H1 (cell line): Measurements from ENCODE around the gene TNPO3. TPM values are rescaled to one million over a fixed set of nuclear protein-coding genes. Genes with fewer than 3 reads are reported as not detected.
A peak's percentile ranks its signal among the peaks of the same experiment; 100 is the strongest.

Source experiments
- CTCF ChIA-PET: fragments of 300-600 bp; sonication (Branson Sonifier 250); formaldehyde crosslinking; loops from one replicate; lab custom pipeline; 2021; ENCODE audit not compliant: partially characterized antibody; lab: Charles Lee
- POLR2A ChIA-PET: fragments of 300-600 bp; sonication (Branson Sonifier 250); formaldehyde crosslinking; loops from one replicate; lab custom pipeline; 2021; ENCODE audit warnings: inconsistent platforms; ENCODE audit not compliant: partially characterized antibody; lab: Charles Lee
- DNase-seq, 2 experiments: peaks; one replicate each; pipeline versions ENCODE4 v3.0.0 to v3.0.0-alpha.2; 2010 to 2022; ENCODE audit warnings: low spot score in 2 of 2, low read depth in 1 of 2, mixed read lengths in 1 of 2
- FAIRE-seq: peaks from 2 replicates; lab custom pipeline; 2011; peaks lifted over from hg19 to GRCh38; lab: Jason Lieb, UNC
- H2AFZ ChIP-seq: 2 replicates; pipeline ENCODE4 v1.8.1; 2012; ENCODE audit warnings: low read length, inconsistent platforms
- H2AK5ac ChIP-seq: 2 replicates; pipeline ENCODE4 v1.6.1; 2013; ENCODE audit warnings: low read depth, low read length
- H2BK120ac ChIP-seq: replicated peaks from 2 replicates; pipeline ENCODE3; 2013; ENCODE audit warnings: low read depth, low read length, inconsistent platforms
- H2BK12ac ChIP-seq: 2 replicates; pipeline ENCODE4 v1.6.1; 2013; ENCODE audit warnings: low read depth, low read length
- H2BK15ac ChIP-seq: 2 replicates; pipeline ENCODE4 v1.6.1; 2013; ENCODE audit warnings: low read length
- H2BK20ac ChIP-seq: 2 replicates; pipeline ENCODE4 v1.6.1; 2013; ENCODE audit warnings: low read length
- H2BK5ac ChIP-seq: 2 replicates; pipeline ENCODE4 v1.6.1; 2013; ENCODE audit warnings: low read depth, low read length
- H3K14ac ChIP-seq: 2 replicates; pipeline ENCODE4 v1.6.1; 2013; ENCODE audit warnings: inconsistent platforms; ENCODE audit not compliant: insufficient read length
- H3K18ac ChIP-seq: 2 replicates; pipeline ENCODE4 v1.6.1; 2013; ENCODE audit warnings: low read length; ENCODE audit errors: extremely low read depth
- H3K23ac ChIP-seq: 2 replicates; pipeline ENCODE4 v1.6.1; 2013; ENCODE audit warnings: inconsistent platforms; ENCODE audit not compliant: insufficient read length
- H3K23me2 ChIP-seq: 2 replicates; pipeline ENCODE4 v1.6.1; 2013; ENCODE audit warnings: low read depth, low read length
- H3K27ac ChIP-seq: 2 replicates; pipeline ENCODE4 v1.6.1; 2011; ENCODE audit warnings: low read depth, low read length, inconsistent platforms
- H3K27me3 ChIP-seq, 4 experiments: replicated peaks in 1 of 4; 1 replicate in 1 of 4; 2 replicates in 3 of 4; pipeline versions ENCODE4 v1.6.1 to v1.8.1; 2011 to 2013; ENCODE audit warnings: low read length in 3 of 4, mild to moderate bottlenecking in 3 of 4, inconsistent platforms in 2 of 4, mixed read lengths in 2 of 4, moderate library complexity in 1 of 4; ENCODE audit not compliant: control insufficient read depth in 3 of 4, insufficient read depth in 3 of 4; ENCODE audit errors: extremely low read depth in 1 of 4
- H3K36me3 ChIP-seq, 4 experiments: 2 replicates each; pipeline versions ENCODE4 v1.6.1 to v1.8.1; 2011 to 2013; ENCODE audit warnings: mild to moderate bottlenecking in 4 of 4, low read length in 3 of 4, moderate library complexity in 2 of 4, control low read depth in 1 of 4, inconsistent platforms in 1 of 4; ENCODE audit not compliant: insufficient read depth in 4 of 4, control insufficient read depth in 2 of 4
- H3K4ac ChIP-seq: replicated peaks from 2 replicates; pipeline ENCODE3; 2013; ENCODE audit warnings: low read length, low read depth, mixed read lengths, inconsistent platforms; ENCODE audit not compliant: insufficient read length
- H3K4me1 ChIP-seq, 4 experiments: replicated peaks in 1 of 4; 1 replicate in 1 of 4; 2 replicates in 3 of 4; pipeline versions ENCODE4 v1.6.1 to v1.8.1; 2011 to 2013; ENCODE audit warnings: low read length in 3 of 4, inconsistent platforms in 2 of 4, mixed read lengths in 1 of 4; ENCODE audit not compliant: insufficient read depth in 4 of 4, control insufficient read depth in 3 of 4
- H3K4me2 ChIP-seq, 2 experiments: 2 replicates each; pipeline versions ENCODE4 v1.6.1 to v1.8.1; 2011 to 2013; ENCODE audit warnings: low read depth in 2 of 2, low read length in 2 of 2, control low read depth in 1 of 2, inconsistent platforms in 1 of 2, mild to moderate bottlenecking in 1 of 2; ENCODE audit not compliant: insufficient read depth in 1 of 2
- H3K4me3 ChIP-seq, 4 experiments: fragments of 200-600, 300-600 bp in 1 of 4; sonication (generic), shearing (Covaris generic), sonication (Bioruptor Twin) in 1 of 4; 2 replicates each; pipeline versions ENCODE4 v1.5.1 to v1.8.1; 2011 to 2016; ENCODE audit warnings: low read length in 4 of 4, low read depth in 3 of 4, control low read depth in 2 of 4, inconsistent platforms in 2 of 4, mild to moderate bottlenecking in 2 of 4, mixed read lengths in 1 of 4, moderate library complexity in 1 of 4; ENCODE audit not compliant: insufficient read depth in 2 of 4; ENCODE audit errors: extremely low read depth in 1 of 4
- H3K56ac ChIP-seq: replicated peaks from 2 replicates; pipeline ENCODE3; 2013; ENCODE audit warnings: low read depth, mild to moderate bottlenecking, mixed read lengths, low read length, inconsistent platforms; ENCODE audit not compliant: insufficient read length
- H3K79me1 ChIP-seq: 2 replicates; pipeline ENCODE4 v1.6.1; 2013; ENCODE audit warnings: low read depth, low read length, control low read depth
- H3K79me2 ChIP-seq, 2 experiments: 2 replicates each; pipeline versions ENCODE4 v1.6.1 to v1.8.1; 2012 to 2013; ENCODE audit warnings: low read length in 2 of 2, mild to moderate bottlenecking in 2 of 2, inconsistent platforms in 1 of 2; ENCODE audit not compliant: insufficient read depth in 2 of 2, control insufficient read depth in 1 of 2
- H3K9ac ChIP-seq, 4 experiments: replicated peaks in 1 of 4; 1 replicate in 1 of 4; 2 replicates in 3 of 4; pipeline versions ENCODE4 v1.6.1 to v1.8.1; 2011 to 2013; ENCODE audit warnings: low read depth in 3 of 4, low read length in 3 of 4, control low read depth in 2 of 4, mild to moderate bottlenecking in 2 of 4, moderate library complexity in 2 of 4, inconsistent platforms in 1 of 4; ENCODE audit errors: extremely low read depth in 1 of 4
- H3K9me3 ChIP-seq, 2 experiments: 2 replicates each; pipeline versions ENCODE4 v1.6.1 to v1.8.1; 2012 to 2013; ENCODE audit warnings: mild to moderate bottlenecking in 2 of 2, moderate library complexity in 2 of 2, control low read depth in 1 of 2, inconsistent platforms in 1 of 2, low read depth in 1 of 2, low read length in 1 of 2, mixed read lengths in 1 of 2; ENCODE audit not compliant: insufficient read depth in 2 of 2
- H4K20me1 ChIP-seq, 2 experiments: replicated peaks in 1 of 2; 2 replicates each; pipeline versions ENCODE3 to v1.8.1; 2011 to 2013; ENCODE audit warnings: inconsistent platforms in 2 of 2, low read length in 2 of 2, mild to moderate bottlenecking in 1 of 2; ENCODE audit not compliant: insufficient read depth in 2 of 2, control insufficient read depth in 1 of 2
- H4K5ac ChIP-seq: 2 replicates; pipeline ENCODE4 v1.6.1; 2013; ENCODE audit warnings: low read length, low read depth, mixed read lengths, inconsistent platforms; ENCODE audit not compliant: insufficient read length
- H4K8ac ChIP-seq: 2 replicates; pipeline ENCODE4 v1.8.0; 2013; ENCODE audit warnings: mild to moderate bottlenecking, moderate library complexity, low read length, inconsistent platforms; ENCODE audit not compliant: insufficient read depth; ENCODE audit errors: extremely low read depth
- H4K91ac ChIP-seq: replicated peaks from 2 replicates; pipeline ENCODE3; 2013; ENCODE audit warnings: low read length, mixed read lengths, inconsistent platforms; ENCODE audit not compliant: insufficient read length
- CEBPB ChIP-seq: IDR thresholded peaks from 2 replicates; pipeline ENCODE4 v1.6.1; 2012; ENCODE audit warnings: low read depth, low read length
- EP300 ChIP-seq, 2 experiments: IDR thresholded peaks; 1 replicate in 1 of 2; 2 replicates in 1 of 2; pipeline ENCODE4 v1.6.1; 2011 to 2012; ENCODE audit warnings: low read depth in 2 of 2, low read length in 2 of 2, mild to moderate bottlenecking in 2 of 2, borderline replicate concordance in 1 of 2, inconsistent platforms in 1 of 2, moderate library complexity in 1 of 2
- POLR2A ChIP-seq, 2 experiments: IDR thresholded peaks; 1 replicate in 1 of 2; 2 replicates in 1 of 2; pipeline ENCODE4 v1.6.1; 2011; ENCODE audit warnings: low read depth in 2 of 2, low read length in 2 of 2, mild to moderate bottlenecking in 2 of 2; ENCODE audit errors: control extremely low read depth in 1 of 2
- POLR2AphosphoS5 ChIP-seq: IDR thresholded peaks from 2 replicates; pipeline ENCODE4 v1.6.1; 2011; ENCODE audit warnings: low read depth, low read length
- WGBS, 2 experiments: shearing (Covaris generic) in 1 of 2; methylation state at CpG; one replicate each; pipeline versions ENCODE4 v1.1.6 to v1.1.7; 2013 to 2015; ENCODE audit warnings: low lambda C conversion rate in 2 of 2, mixed read lengths in 2 of 2, inconsistent platforms in 1 of 2, low coverage in 1 of 2, missing lambda C conversion rate in 1 of 2; ENCODE audit not compliant: insufficient replicate concordance in 2 of 2, insufficient coverage in 1 of 2, insufficient read length in 1 of 2; ENCODE audit errors: extremely low coverage in 1 of 2, missing lambda C conversion rate in 1 of 2; 5-methylcytosine and 5-hydroxymethylcytosine counted together
- polyA plus RNA-seq, 7 experiments: library from polyadenylated mRNA; depleted of rRNA in 3 of 7; stranded (reverse) in 5 of 7; unstranded in 2 of 7; fragments of >200 nt in 5 of 7; fragments of 200-250 nt in 2 of 7; gene quantifications; 1 replicate in 5 of 7; 2 replicates in 1 of 7; 4 replicates in 1 of 7; pipeline versions ENCODE4 v1.2.1 to v1.2.3, GENCODE V29; 2011 to 2013; ENCODE audit warnings: missing spikeins in 2 of 7, mixed read lengths in 2 of 7
- total RNA-seq: library from RNA; stranded (reverse); fragmentation: NEBNext Ultra II Directional; extraction: Animal tissue kit (Norgen Biotek cat#: 25700); gene quantifications from 2 replicates; pipeline ENCODE4 v1.2.1, GENCODE V29; 2021

TNPO3 gene
- total and polyA plus RNA-seq, 2 of the 8 experiments (the other 6 are each of a cell fraction or from before 2014, with no cell fraction given): 67.6 to 99.2 TPM

GRCh38 chr7:128948312-128948973 is 106.5 kb downstream of the TNPO3 start:
- H3K23ac ChIP-seq: no peak overlapping the region

More at GRCh38 chr7:128948312-128948973, 106.5 kb downstream of the TNPO3 start:
- FAIRE-seq: no peak
- Histone ChIP-seq H3K23me2 (no peaks in the 10 kb centered on the region; the same call in 1 of the 2 replicates), H2BK5ac (no peak overlapping the region), H4K91ac (no peak overlapping the region), H2BK15ac (no peak overlapping the region), H4K8ac (no peak overlapping the region), H3K79me1 (no peaks in the 10 kb centered on the region), H3K4ac (no peak overlapping the region), H3K4me1 (peaks cover 0 to 3% (median under 1%) of the 10 kb centered on the region in 4 experiments; a peak in 2 of 7 replicates), H3K18ac (no peak overlapping the region), H3K56ac (no peak overlapping the region), H3K79me2 (no peaks in the 10 kb centered on the region), H3K4me2 (no peak overlapping the region), H3K14ac (no peak overlapping the region), H3K9me3 (no peaks in the 10 kb centered on the region), H2BK20ac (no peak overlapping the region), H3K4me3 (no peak overlapping the region), H3K27me3 (no peaks in the 10 kb centered on the region; a peak in 1 of 7 replicates), H4K20me1 (no peaks in the 10 kb centered on the region), H2AK5ac (no peak overlapping the region), H3K36me3 (peaks cover 0 to 10% (median 1%) of the 10 kb centered on the region in 4 experiments; a peak in 3 of 8 replicates), H2BK120ac (no peak overlapping the region), H4K5ac (no peak overlapping the region), H3K27ac (no peak overlapping the region), H2AFZ (no peak overlapping the region), H2BK12ac (no peak overlapping the region), H3K9ac (no peak overlapping the region)
- CTCF ChIA-PET: interaction anchor here (0.7 to 7.0 kb wide), 19 partner anchors 8 to 270 kb away, joined by 3 to 44 read pairs (median 5); partner anchors contain the start of genes IRF5, KCP and TNPO3
- POLR2A ChIA-PET: interaction anchor here (0.6 to 2.1 kb wide), 9 partner anchors 9 to 119 kb away, joined by 3 to 7 read pairs (median 3); partner anchors contain the start of gene IRF5
- 86% methylated on average over 12 of the region's 12 CpGs; no CpG with 5 or more reads in 1 of the 2 experiments for WGBS, 2 experiments
- peak in 1 of 2 experiments; percentile 10; a peak in 1 of 3 replicates for TF ChIP-seq POLR2A (IDR thresholded peaks at IDR 0.05; ENCODE audit: control extremely low read depth in 1 of 2, low read depth in 2 of 2, low read length in 2 of 2)
- TF ChIP-seq CEBPB: no peak
- 0 out of 2 replicates have a peak, but pooled peaks have one; percentile 15 for TF ChIP-seq POLR2AphosphoS5
- TF ChIP-seq EP300 (IDR thresholded peaks at IDR 0.05; ENCODE audit: borderline replicate concordance in 1 of 2, low read depth in 2 of 2, low read length in 2 of 2): no peak
- no peak for DNase-seq
